IPS-18c (cell line): ENCODE data around the gene TOR4A.
"Not testable (repeated sequence)": the region's sequence is repeated elsewhere in the genome, so short reads cannot be mapped to it uniquely, and the experiment has no call there.

Experiments
- H3K4me3 ChIP-seq: 2 replicates; pipeline ENCODE4 v1.7.0; 2013; ENCODE audit warnings: low read depth, mild to moderate bottlenecking, low read length, moderate library complexity; ENCODE audit not compliant: insufficient read depth
- H3K9me3 ChIP-seq: one replicate; pipeline ENCODE4 v1.6.1; 2013; ENCODE audit warnings: mild to moderate bottlenecking, low read length, moderate library complexity; ENCODE audit not compliant: control insufficient read depth, insufficient read depth

The TOR4A gene

DNA sequence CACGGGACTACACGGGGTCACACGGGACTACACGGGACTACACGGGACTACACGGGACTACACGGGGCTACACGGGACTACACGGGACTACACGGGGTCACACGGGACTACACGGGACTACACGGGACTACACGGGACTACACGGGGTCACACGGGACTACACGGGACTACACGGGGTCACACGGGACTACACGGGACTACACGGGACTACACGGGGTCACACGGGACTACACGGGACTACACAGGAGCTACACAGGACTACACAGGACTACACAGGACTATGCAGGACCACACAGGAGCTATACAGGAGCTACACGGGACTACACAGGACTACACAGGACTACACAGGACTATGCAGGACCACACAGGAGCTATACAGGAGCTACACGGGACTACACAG is 52.1 kb downstream of the TOR4A start:
- not testable (repeated sequence) for H3K4me3 ChIP-seq, H3K9me3 ChIP-seq

DNA sequence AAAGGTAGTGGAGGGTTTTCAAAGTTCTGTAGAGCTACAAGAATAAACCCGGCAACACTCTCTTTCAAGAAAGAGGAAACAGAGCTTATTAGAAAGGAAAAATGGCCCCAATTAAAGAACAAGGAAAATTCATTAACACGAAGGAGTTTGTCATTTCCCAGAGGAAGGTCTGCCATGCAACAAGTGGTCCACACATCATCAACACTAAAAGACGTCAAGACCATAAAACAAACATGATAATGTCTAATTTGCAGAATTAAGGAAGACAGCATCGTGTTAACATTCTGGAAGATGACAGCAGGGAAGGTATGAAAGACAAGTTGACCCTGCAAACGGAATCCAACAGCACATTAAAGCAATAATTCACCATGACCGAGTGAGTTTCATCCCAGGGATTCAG is 53.2 kb downstream of the TOR4A start:
- Histone ChIP-seq H3K9me3 (peaks cover 4% of the 10 kb centered on the region), H3K4me3 (no peak overlapping the region)

DNA sequence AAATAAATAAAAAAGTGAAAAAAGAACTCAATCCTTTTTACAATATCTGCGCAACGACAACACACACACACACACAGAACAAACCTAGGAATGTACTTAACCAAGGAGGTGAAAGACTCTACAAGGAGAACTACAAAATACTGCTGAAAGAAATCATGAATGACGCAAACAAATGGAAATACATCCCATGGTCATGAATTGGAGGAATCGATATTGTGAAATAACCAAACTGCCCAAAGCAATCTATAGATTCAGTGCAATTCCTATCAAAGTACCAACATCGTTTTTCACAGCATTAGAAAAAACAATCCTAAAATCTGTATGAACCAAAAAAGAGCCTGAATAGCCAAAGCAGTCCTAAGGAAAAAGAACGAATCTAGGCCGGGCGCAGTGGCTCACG is 54.4 kb downstream of the TOR4A start:
- Histone ChIP-seq H3K4me3 (no peak overlapping the region), H3K9me3 (peaks cover 4% of the 10 kb centered on the region)
